HepG2 (cell line): ENCODE results near the gene KCNQ5. TPM values are rescaled to one million over a fixed set of nuclear protein-coding genes. Genes with fewer than 3 reads are reported as not detected.

Source experiments
- ATAC-seq: fragments of 200-7000 bp; cut with Tn5 transposase; 3 replicates; pipeline ENCODE4 v1.9.1; 2020; ENCODE audit warnings: mild to moderate bottlenecking, moderate library complexity
- BruUV-seq: library from RNA; stranded (reverse); fragments of 400-500 nt; replicated peaks from 2 replicates; lab custom pipeline; 2021; lab: Mats Ljungman, UMichigan
- CTCF ChIA-PET: fragments of 300-600 bp; formaldehyde crosslinking; extraction: SDS; loops from one replicate; lab custom pipeline; 2021; ENCODE audit warnings: low total read pairs, inconsistent platforms, low intra/inter-chr PET ratio; lab: Yijun Ruan, JAX
- POLR2A ChIA-PET: fragments of 350-600 bp; sonication (Branson Sonifier 250); formaldehyde crosslinking; loops from one replicate; lab custom pipeline; 2020; ENCODE audit warnings: antibody characterized with exemption, inconsistent platforms; lab: Yijun Ruan, JAX
- DNase-seq: peaks from one replicate; pipeline ENCODE4 v3.0.0-alpha.2; 2015; ENCODE audit warnings: low spot score
- FAIRE-seq: peaks from 3 replicates; lab custom pipeline; 2011; peaks lifted over from hg19 to GRCh38; lab: Jason Lieb, UNC
- H2AFZ ChIP-seq: one replicate; pipeline ENCODE4 v1.6.1; 2011; ENCODE audit warnings: low read length, inconsistent platforms
- H3K27ac ChIP-seq: fragments of 300-600 bp; 3 replicates; pipeline ENCODE4 v1.8.0; 2011; ENCODE audit warnings: mixed run types, mild to moderate bottlenecking, mixed read lengths, low read length, inconsistent platforms; ENCODE audit not compliant: insufficient read depth; ENCODE audit errors: extremely low read length
- H3K27me3 ChIP-seq, 2 experiments: fragments of 200-600 bp in 1 of 2; 2 replicates in 1 of 2; 3 replicates in 1 of 2; pipeline versions ENCODE4 v1.6.0 to v1.8.0; 2011; ENCODE audit warnings: low read length in 2 of 2, mild to moderate bottlenecking in 2 of 2, moderate library complexity in 2 of 2, inconsistent platforms in 1 of 2; ENCODE audit not compliant: insufficient read depth in 2 of 2, control insufficient read depth in 1 of 2
- H3K36me3 ChIP-seq, 2 experiments: fragments of 200-600 bp in 1 of 2; replicated peaks in 1 of 2; 2 replicates in 1 of 2; 3 replicates in 1 of 2; pipeline versions ENCODE4 v1.5.1 to v1.8.0; 2011; ENCODE audit warnings: low read length in 2 of 2, inconsistent platforms in 1 of 2; ENCODE audit not compliant: insufficient read depth in 2 of 2, control insufficient read depth in 1 of 2
- H3K4me1 ChIP-seq: 2 replicates; pipeline ENCODE4 v1.5.1; 2012; ENCODE audit warnings: low read length, inconsistent platforms; ENCODE audit not compliant: insufficient read depth
- H3K4me2 ChIP-seq: 2 replicates; pipeline ENCODE4 v1.6.0; 2011; ENCODE audit warnings: low read depth, low read length, inconsistent platforms
- H3K4me3 ChIP-seq, 3 experiments: fragments of 200-600 bp in 1 of 3; sonication (generic), shearing (Covaris generic) in 1 of 3; replicated peaks in 1 of 3; 2 replicates each; pipeline ENCODE4 v1.5.1; 2011 to 2016; ENCODE audit warnings: low read length in 3 of 3, inconsistent platforms in 2 of 3, low read depth in 2 of 3, mild to moderate bottlenecking in 2 of 3, control low read depth in 1 of 3, mixed read lengths in 1 of 3; ENCODE audit not compliant: insufficient read depth in 1 of 3
- H3K79me2 ChIP-seq: one replicate; pipeline ENCODE4 v1.6.1; 2011; ENCODE audit warnings: low read length, inconsistent platforms; ENCODE audit not compliant: insufficient read depth
- H3K9ac ChIP-seq: 2 replicates; pipeline ENCODE4 v1.6.0; 2011; ENCODE audit warnings: mild to moderate bottlenecking, low read depth, low read length, inconsistent platforms; ENCODE audit not compliant: insufficient read depth
- H3K9me3 ChIP-seq: 2 replicates; pipeline ENCODE4 v1.5.1; 2012; ENCODE audit warnings: mild to moderate bottlenecking, low read length
- H4K20me1 ChIP-seq: 2 replicates; pipeline ENCODE4 v1.6.0; 2011; ENCODE audit warnings: inconsistent platforms, mild to moderate bottlenecking, low read length, moderate library complexity; ENCODE audit not compliant: insufficient read depth
- ARID2 ChIP-seq: sonication (generic); formaldehyde crosslinking; IDR thresholded peaks from 2 replicates; pipeline ENCODE4 v1.8.1; 2022; ENCODE audit warnings: mild to moderate bottlenecking, missing genetic modification reagents, borderline replicate concordance
- CERS6 ChIP-seq: sonication (generic); formaldehyde crosslinking; IDR thresholded peaks from 2 replicates; pipeline ENCODE4 v1.5.0; 2020; ENCODE audit warnings: missing genetic modification reagents
- E2F1 ChIP-seq: sonication (generic); formaldehyde crosslinking; IDR thresholded peaks from 2 replicates; pipeline ENCODE4 v1.5.0; 2020; ENCODE audit warnings: missing genetic modification reagents
- MAFF ChIP-seq: IDR thresholded peaks from 2 replicates; pipeline ENCODE4 v1.6.1; 2011; ENCODE audit warnings: low read depth, low read length, improper control_type of control experiment
- NFE2L1 ChIP-seq: sonication (generic); formaldehyde crosslinking; IDR thresholded peaks from 2 replicates; pipeline ENCODE4 v1.4.0; 2020; ENCODE audit warnings: missing genetic modification reagents, mild to moderate bottlenecking, borderline replicate concordance
- RAD21 ChIP-seq: fragments of 450-650 bp; formaldehyde crosslinking; IDR thresholded peaks from 2 replicates; pipeline ENCODE4 v1.5.0; 2020; ENCODE audit warnings: mild to moderate bottlenecking
- RAD51 ChIP-seq: fragments of 450-650 bp; IDR thresholded peaks from 2 replicates; pipeline ENCODE4 v1.6.1; 2016; ENCODE audit warnings: borderline replicate concordance
- THAP9 ChIP-seq: sonication (generic); formaldehyde crosslinking; IDR thresholded peaks from 2 replicates; pipeline ENCODE4; 2020; ENCODE audit warnings: missing genetic modification reagents, mild to moderate bottlenecking, borderline replicate concordance
- ZMYM2 ChIP-seq: sonication (generic); formaldehyde crosslinking; IDR thresholded peaks from 2 replicates; pipeline ENCODE4 v1.8.0; 2022; ENCODE audit warnings: mild to moderate bottlenecking, missing genetic modification reagents
- ZNF101 ChIP-seq: sonication (generic); formaldehyde crosslinking; IDR thresholded peaks from 2 replicates; pipeline ENCODE4 v1.4.0; 2020; ENCODE audit warnings: mild to moderate bottlenecking, low read depth, missing genetic modification reagents, borderline replicate concordance
- ZNF530 ChIP-seq: sonication (generic); formaldehyde crosslinking; IDR thresholded peaks from 2 replicates; pipeline ENCODE4 v1.5.0; 2020; ENCODE audit warnings: low read depth, mild to moderate bottlenecking, missing genetic modification reagents
- WGBS: methylation state at CpG from one replicate; pipeline ENCODE4 v1.1.6; 2017; ENCODE audit warnings: low lambda C conversion rate; 5-methylcytosine and 5-hydroxymethylcytosine counted together
- in situ Hi-C: cut with HindIII; loops from 2 replicates; pipeline ENCODE4 v1.10.0; 2017; ENCODE audit warnings: low pct_unique_long_range_greater_than_20kb; ENCODE audit not compliant: extremely low pct_ligation_motif_present
- intact Hi-C: fragments of 100-400 bp; cut with micrococcal nuclease; formaldehyde crosslinking; loops from one replicate; pipeline ENCODE4 v1.10.0; 2022; ENCODE audit not compliant: unreplicated experiment
- polyA plus RNA-seq, 8 experiments: library from polyadenylated mRNA; depleted of rRNA in 3 of 8; stranded (reverse) in 7 of 8; unstranded in 1 of 8; fragments of >200 nt; fragmentation: Illumina TruSeq in 4 of 8; extraction: Trizol in 4 of 8; gene quantifications; 2 replicates each; pipeline versions ENCODE4 v1.2.1 to v1.2.3, GENCODE V29; 2011 to 2016; ENCODE audit warnings: low read depth in 4 of 8, missing spikeins in 1 of 8, mixed read lengths in 1 of 8; ENCODE audit not compliant: insufficient read depth in 1 of 8
- total RNA-seq, 5 experiments: library from RNA; depleted of rRNA; stranded (reverse); fragments of >200 nt; fragmentation: Illumina TruSeq; extraction: Trizol; gene quantifications; 2 replicates each; pipeline ENCODE4 v1.2.3, GENCODE V29; 2016; ENCODE audit warnings: low read depth in 1 of 5
- TF ChIP-seq, protein P1 (sequence below), 2 experiments: sonication (generic) in 1 of 2; formaldehyde crosslinking in 1 of 2; IDR thresholded peaks; 2 replicates each; pipeline versions ENCODE4 v1.4.0 to v1.6.1; 2016 to 2020; ENCODE audit warnings: borderline replicate concordance in 1 of 2, low read depth in 1 of 2, mild to moderate bottlenecking in 1 of 2, missing genetic modification reagents in 1 of 2

KCNQ5 gene
- total and polyA plus RNA-seq, 2 of the 13 experiments (the other 11 are each of a cell fraction or from before 2014, with no cell fraction given), result 0.04 TPM; not detected in 1

DNA sequence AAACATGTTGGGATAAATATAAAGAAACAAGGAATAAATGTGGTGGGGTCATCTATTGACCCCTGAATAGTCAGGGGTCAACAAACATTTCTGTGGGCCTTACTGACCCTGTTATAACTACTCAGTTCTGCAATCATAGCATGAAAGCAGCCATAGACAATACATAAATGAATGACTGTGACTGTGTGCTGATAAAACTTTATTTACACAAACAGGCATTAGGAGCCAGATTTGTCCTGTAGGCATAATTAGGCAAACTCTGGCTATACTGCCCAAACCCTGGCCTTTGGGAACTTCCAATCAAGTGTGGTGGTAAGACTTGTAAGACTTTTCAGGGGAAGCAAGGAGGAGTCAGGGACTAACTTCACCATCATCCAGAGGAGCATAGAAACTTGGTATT lies 380.7 kb downstream of the KCNQ5 start (continued):
- TF ChIP-seq E2F1 (CRISPR knock-in tag), result no peak
- no peak for TF ChIP-seq ZMYM2 (CRISPR knock-in tag)
- no peak for TF ChIP-seq MAFF
- TF ChIP-seq THAP9 (CRISPR knock-in tag), result no peak

DNA sequence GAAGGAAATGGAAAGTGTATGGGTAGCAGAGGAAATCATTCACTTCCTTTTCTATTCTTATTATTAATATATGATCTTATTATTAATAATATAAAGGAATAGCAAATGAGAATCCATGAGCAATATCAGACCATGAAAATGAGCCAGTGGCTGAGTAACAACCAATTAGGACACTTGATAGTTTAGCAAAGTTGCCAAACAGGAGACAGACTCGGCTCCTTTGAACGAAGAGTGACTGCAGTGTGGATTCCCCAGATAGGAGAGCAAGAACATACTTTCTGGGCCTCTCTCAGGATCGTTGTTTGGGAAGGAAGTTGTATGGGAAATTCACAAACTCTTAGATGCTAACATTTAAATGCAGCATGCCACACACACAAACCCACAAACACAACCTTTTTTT lies 381.4 kb downstream of the KCNQ5 start:
- ChIA-PET CTCF (no interaction called here), POLR2A (no interaction called here)
- no peak for ATAC-seq
- Histone ChIP-seq H3K9ac (no peak overlapping the region), H3K4me2 (no peak overlapping the region), H3K27ac (no peak overlapping the region), H3K9me3 (no peaks in the 10 kb centered on the region), H3K4me3 (no peak overlapping the region), H3K27me3 (no peaks in the 10 kb centered on the region), H2AFZ (no peak overlapping the region), H3K79me2 (no peaks in the 10 kb centered on the region), H4K20me1 (no peaks in the 10 kb centered on the region), H3K36me3 (no peaks in the 10 kb centered on the region), H3K4me1 (no peaks in the 10 kb centered on the region)
- no peak for DNase-seq
- in situ Hi-C loops, result no loop called here
- no peak for FAIRE-seq
- BruUV-seq, result no TSS peak
- intact Hi-C loops, result no loop called here
- 6% methylated on average over 3 of the region's 3 CpGs for WGBS
- TF ChIP-seq NFE2L1 (CRISPR knock-in tag), result no peak
- TF ChIP-seq, protein P1, sequence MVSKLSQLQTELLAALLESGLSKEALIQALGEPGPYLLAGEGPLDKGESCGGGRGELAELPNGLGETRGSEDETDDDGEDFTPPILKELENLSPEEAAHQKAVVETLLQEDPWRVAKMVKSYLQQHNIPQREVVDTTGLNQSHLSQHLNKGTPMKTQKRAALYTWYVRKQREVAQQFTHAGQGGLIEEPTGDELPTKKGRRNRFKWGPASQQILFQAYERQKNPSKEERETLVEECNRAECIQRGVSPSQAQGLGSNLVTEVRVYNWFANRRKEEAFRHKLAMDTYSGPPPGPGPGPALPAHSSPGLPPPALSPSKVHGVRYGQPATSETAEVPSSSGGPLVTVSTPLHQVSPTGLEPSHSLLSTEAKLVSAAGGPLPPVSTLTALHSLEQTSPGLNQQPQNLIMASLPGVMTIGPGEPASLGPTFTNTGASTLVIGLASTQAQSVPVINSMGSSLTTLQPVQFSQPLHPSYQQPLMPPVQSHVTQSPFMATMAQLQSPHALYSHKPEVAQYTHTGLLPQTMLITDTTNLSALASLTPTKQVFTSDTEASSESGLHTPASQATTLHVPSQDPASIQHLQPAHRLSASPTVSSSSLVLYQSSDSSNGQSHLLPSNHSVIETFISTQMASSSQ (IDR thresholded peaks at IDR 0.05; ENCODE audit: low read depth), result no peak
- TF ChIP-seq, protein P1 (CRISPR knock-in tag; IDR thresholded peaks at IDR 0.05; ENCODE audit: borderline replicate concordance), result no peak
- TF ChIP-seq RAD21 (CRISPR knock-in tag), result no peak
- no peak for TF ChIP-seq ZNF101
- TF ChIP-seq ARID2, result no peak
- no peak for TF ChIP-seq RAD51
- TF ChIP-seq CERS6 (CRISPR knock-in tag), result no peak
- TF ChIP-seq ZNF530 (CRISPR knock-in tag), result no peak
